ENCODE results near the gene RSBN1L. TPM values are rescaled to one million over a fixed set of nuclear protein-coding genes. Genes with fewer than 3 reads are reported as not detected.

The RSBN1L gene
- total RNA-seq, 2 experiments from 2014 or later: 24.5 to 27.4 TPM

GRCh38 chr7:77747718-77748117 lies 51.5 kb downstream of the RSBN1L start:
- no peak for DNase-seq
- Mint-ChIP-seq H3K4me1 (ENCODE audit: low read depth) (peaks cover 18% of the 10 kb centered on the region), H3K27ac (no peak overlapping the region), H3K9me3 (ENCODE audit: insufficient read depth) (no peaks in the 10 kb centered on the region), H3K27me3 (ENCODE audit: low read depth) (no peaks in the 10 kb centered on the region), H3K4me3 (no peak overlapping the region), H3K36me3 (ENCODE audit: low read depth) (peaks cover 48% of the 10 kb centered on the region)
- ATAC-seq: no peak
- ChIA-PET CTCF (interaction anchor here (1.8 to 2.1 kb wide), 2 partner anchors 12 to 96 kb away, joined by 6 to 8 read pairs; no protein-coding TSS in a partner anchor), POLR2A (no interaction called here)

GRCh38 chr7:77752016-77752415 lies 55.8 kb downstream of the RSBN1L start:
- no peaks in the 10 kb centered on the region for H3K9me3 Mint-ChIP-seq (ENCODE audit: insufficient read depth)
- no peak overlapping the region for H3K27ac Mint-ChIP-seq
- H3K27me3 Mint-ChIP-seq (ENCODE audit: low read depth): no peaks in the 10 kb centered on the region
- H3K36me3 Mint-ChIP-seq (ENCODE audit: low read depth): peaks cover 29% of the 10 kb centered on the region
- H3K4me3 Mint-ChIP-seq: no peak overlapping the region
- POLR2A ChIA-PET: interaction anchor here (1.0 kb wide), 1 partner anchor 67 kb away, joined by 3 read pairs; no protein-coding TSS in a partner anchor
- no peak for DNase-seq
- no peak for ATAC-seq
- peaks cover 22% of the 10 kb centered on the region for H3K4me1 Mint-ChIP-seq (ENCODE audit: low read depth)
- CTCF ChIA-PET: interaction anchor here (2.9 kb wide), 1 partner anchor 100 kb away, joined by 18 read pairs; no protein-coding TSS in a partner anchor

- no peak for ATAC-seq
- H3K4me3 Mint-ChIP-seq: no peak overlapping the region
- H3K4me1 Mint-ChIP-seq (ENCODE audit: low read depth): peaks cover 26% of the 10 kb centered on the region
- no peaks in the 10 kb centered on the region for H3K27me3 Mint-ChIP-seq (ENCODE audit: low read depth)
- H3K27ac Mint-ChIP-seq: no peak overlapping the region
- ChIA-PET CTCF (interaction anchor here (0.8 to 2.9 kb wide), 3 partner anchors 100 to 182 kb away, joined by 3 to 18 read pairs (median 6); no protein-coding TSS in a partner anchor), POLR2A (interaction anchor here (0.8 kb wide), 1 partner anchor 57 kb away, joined by 3 read pairs; the partner anchor contains the start of gene RSBN1L)
- no peaks in the 10 kb centered on the region for H3K9me3 Mint-ChIP-seq (ENCODE audit: insufficient read depth)
- H3K36me3 Mint-ChIP-seq (ENCODE audit: low read depth): peaks cover 24% of the 10 kb centered on the region
- no peak for DNase-seq
These were observed 56.9 kb downstream of the RSBN1L start for GRCh38 chr7:77753173-77753572.

- POLR2A ChIA-PET: interaction anchor here (3.1 kb wide), 1 partner anchor 61 kb away, joined by 9 read pairs; the partner anchor contains the start of gene RSBN1L
- CTCF ChIA-PET: interaction anchor here (0.8 to 3.8 kb wide), 6 partner anchors 54 to 107 kb away, joined by 3 to 37 read pairs (median 3); no protein-coding TSS in a partner anchor
- Mint-ChIP-seq H3K36me3 (ENCODE audit: low read depth) (peaks cover 3% of the 10 kb centered on the region), H3K27ac (no peak overlapping the region), H3K27me3 (ENCODE audit: low read depth) (no peaks in the 10 kb centered on the region), H3K4me3 (no peak overlapping the region), H3K4me1 (ENCODE audit: low read depth) (peaks cover 25% of the 10 kb centered on the region), H3K9me3 (ENCODE audit: insufficient read depth) (no peaks in the 10 kb centered on the region)
- no peak for ATAC-seq
- DNase-seq: no peak
These were observed 61.3 kb downstream of the RSBN1L start for GRCh38 chr7:77757589-77757988.

- Mint-ChIP-seq H3K27ac (no peak overlapping the region), H3K36me3 (ENCODE audit: low read depth) (no peaks in the 10 kb centered on the region), H3K9me3 (ENCODE audit: insufficient read depth) (no peaks in the 10 kb centered on the region), H3K4me1 (ENCODE audit: low read depth) (peaks cover 15% of the 10 kb centered on the region), H3K27me3 (ENCODE audit: low read depth) (no peaks in the 10 kb centered on the region), H3K4me3 (no peak overlapping the region)
- CTCF ChIA-PET: interaction anchor here (0.6 to 3.3 kb wide), 28 partner anchors 9 to 176 kb away, joined by 3 to 126 read pairs (median 3); partner anchors contain the start of genes PHTF2, RSBN1L and TMEM60
- POLR2A ChIA-PET: interaction anchor here (0.6 to 0.8 kb wide), 3 partner anchors 30 to 176 kb away, joined by 3 read pairs; no protein-coding TSS in a partner anchor
- DNase-seq (peak; percentile 81), ATAC-seq (peak; percentile 76)
These were observed 63.1 kb downstream of the RSBN1L start for GRCh38 chr7:77759294-77759889.

GRCh38 chr7:77760809-77761453 lies 64.7 kb downstream of the RSBN1L start:
- DNase-seq (no peak), ATAC-seq (no peak)
- Mint-ChIP-seq H3K9me3 (ENCODE audit: insufficient read depth) (no peaks in the 10 kb centered on the region), H3K4me3 (no peak overlapping the region), H3K27ac (no peak overlapping the region), H3K27me3 (ENCODE audit: low read depth) (no peaks in the 10 kb centered on the region), H3K4me1 (ENCODE audit: low read depth) (peaks cover 15% of the 10 kb centered on the region), H3K36me3 (ENCODE audit: low read depth) (no peaks in the 10 kb centered on the region)
- POLR2A ChIA-PET: no interaction called here
- CTCF ChIA-PET: interaction anchor here (1.1 to 3.3 kb wide), 7 partner anchors 14 to 174 kb away, joined by 3 to 126 read pairs (median 8); partner anchors contain the start of gene RSBN1L

- H3K4me3 Mint-ChIP-seq: no peak overlapping the region
- POLR2A ChIA-PET: no interaction called here
- no peaks in the 10 kb centered on the region for H3K9me3 Mint-ChIP-seq (ENCODE audit: insufficient read depth)
- H3K27me3 Mint-ChIP-seq (ENCODE audit: low read depth): no peaks in the 10 kb centered on the region
- CTCF ChIA-PET: interaction anchor here (1.2 to 1.5 kb wide), 2 partner anchors 68 to 108 kb away, joined by 3 to 10 read pairs; no protein-coding TSS in a partner anchor
- no peak overlapping the region for H3K27ac Mint-ChIP-seq
- H3K4me1 Mint-ChIP-seq (ENCODE audit: low read depth): no peaks in the 10 kb centered on the region
- H3K36me3 Mint-ChIP-seq (ENCODE audit: low read depth): peaks cover 7% of the 10 kb centered on the region
- ATAC-seq (no peak), DNase-seq (no peak)
These were observed 69.2 kb downstream of the RSBN1L start for GRCh38 chr7:77765481-77765880.

GRCh38 chr7:77765906-77766800 lies 69.9 kb downstream of the RSBN1L start:
- Mint-ChIP-seq H3K4me3 (no peak overlapping the region), H3K4me1 (ENCODE audit: low read depth) (no peaks in the 10 kb centered on the region), H3K36me3 (ENCODE audit: low read depth) (peaks cover 9% of the 10 kb centered on the region), H3K9me3 (ENCODE audit: insufficient read depth) (no peaks in the 10 kb centered on the region), H3K27ac (no peak overlapping the region), H3K27me3 (ENCODE audit: low read depth) (no peaks in the 10 kb centered on the region)
- ATAC-seq (no peak), DNase-seq (no peak)
- ChIA-PET POLR2A (no interaction called here), CTCF (interaction anchor here (0.6 to 1.5 kb wide), 3 partner anchors 68 to 109 kb away, joined by 3 to 10 read pairs (median 3); no protein-coding TSS in a partner anchor)

GRCh38 chr7:77766801-77767605 lies 70.7 kb downstream of the RSBN1L start:
- POLR2A ChIA-PET: no interaction called here
- ATAC-seq (no peak), DNase-seq (no peak)
- Mint-ChIP-seq H3K27me3 (ENCODE audit: low read depth) (no peaks in the 10 kb centered on the region), H3K36me3 (ENCODE audit: low read depth) (peaks cover 9% of the 10 kb centered on the region), H3K4me3 (no peak overlapping the region), H3K27ac (no peak overlapping the region), H3K9me3 (ENCODE audit: insufficient read depth) (no peaks in the 10 kb centered on the region), H3K4me1 (ENCODE audit: low read depth) (no peaks in the 10 kb centered on the region)
- CTCF ChIA-PET: interaction anchor here (0.6 kb wide), 1 partner anchor 109 kb away, joined by 3 read pairs; no protein-coding TSS in a partner anchor

GRCh38 chr7:77770316-77770715 lies 74.1 kb downstream of the RSBN1L start:
- ChIA-PET CTCF (no interaction called here), POLR2A (no interaction called here)
- Mint-ChIP-seq H3K4me1 (ENCODE audit: low read depth) (no peaks in the 10 kb centered on the region), H3K9me3 (ENCODE audit: insufficient read depth) (no peaks in the 10 kb centered on the region), H3K27ac (no peak overlapping the region), H3K4me3 (no peak overlapping the region), H3K36me3 (ENCODE audit: low read depth) (peaks cover 18% of the 10 kb centered on the region), H3K27me3 (ENCODE audit: low read depth) (no peaks in the 10 kb centered on the region)
- DNase-seq (no peak), ATAC-seq (no peak)

GRCh38 chr7:77771901-77772300 lies 75.6 kb downstream of the RSBN1L start:
- Mint-ChIP-seq H3K4me1 (ENCODE audit: low read depth) (no peaks in the 10 kb centered on the region), H3K4me3 (no peak overlapping the region), H3K27ac (peak overlapping the region; percentile 4), H3K27me3 (ENCODE audit: low read depth) (no peaks in the 10 kb centered on the region), H3K9me3 (ENCODE audit: insufficient read depth) (no peaks in the 10 kb centered on the region), H3K36me3 (ENCODE audit: low read depth) (peaks cover 32% of the 10 kb centered on the region)
- DNase-seq (no peak), ATAC-seq (no peak)
- CTCF ChIA-PET: no interaction called here
- POLR2A ChIA-PET: interaction anchor here (0.6 to 0.7 kb wide), 2 partner anchors 108 to 229 kb away, joined by 3 read pairs; no protein-coding TSS in a partner anchor

All from activated CD8-positive, alpha-beta T cell treated with anti-CD3 and anti-CD28 coated beads, Interleukin-2, amount 10 ng/mL, durations not matched to agents 7 days and 5 days (primary cell).